VCaP (cell line): ENCODE measurements around the gene TNFRSF6B.
A peak's percentile ranks its signal among the peaks of the same experiment; 100 is the strongest.

Experiments used
- H3K27ac ChIP-seq: fragments of 450-650 bp; 2 replicates; pipeline ENCODE4 v1.5.1; 2017
- TF ChIP-seq, protein P1 (sequence below): fragments of 450-650 bp; conservative IDR thresholded peaks from 2 replicates; pipeline ENCODE4 v1.5.1; 2017; ENCODE audit warnings: mild to moderate bottlenecking, moderate library complexity

The TNFRSF6B gene

DNA sequence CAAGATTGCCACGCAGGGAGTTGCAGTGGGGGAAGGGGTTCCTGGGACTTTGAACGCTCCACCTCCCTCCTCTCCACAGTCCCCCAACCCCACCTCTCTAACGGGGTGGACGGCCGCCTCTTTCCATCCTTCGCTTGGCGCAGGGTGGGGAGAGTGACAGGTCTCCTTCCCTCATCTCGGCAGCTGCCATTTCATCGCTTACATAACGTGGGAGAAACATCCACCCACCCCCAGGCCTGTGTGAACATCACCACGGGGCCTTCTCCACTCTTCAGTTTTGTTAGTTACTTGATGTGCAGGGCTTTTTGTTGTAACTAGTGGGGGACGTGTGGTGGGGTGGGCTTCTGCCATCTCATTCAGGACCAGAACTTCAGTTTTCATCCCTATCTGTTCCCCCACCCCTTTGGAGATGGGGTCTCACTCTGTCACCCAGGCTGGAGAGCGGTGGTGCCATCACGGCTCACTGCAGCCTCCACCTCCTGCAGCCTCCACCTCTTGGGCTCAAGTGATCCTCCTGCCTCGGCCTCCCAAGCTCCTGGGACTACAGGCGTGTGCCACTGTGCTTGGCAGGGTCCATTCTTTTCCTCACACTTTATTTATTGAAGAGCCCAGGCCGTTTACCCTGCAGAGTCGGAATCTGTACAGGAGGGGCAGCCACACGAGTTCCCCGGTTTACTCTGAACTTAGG lies 20.6 kb upstream of the TNFRSF6B start:
- no peak overlapping the region for H3K27ac ChIP-seq
- TF ChIP-seq, protein P1, sequence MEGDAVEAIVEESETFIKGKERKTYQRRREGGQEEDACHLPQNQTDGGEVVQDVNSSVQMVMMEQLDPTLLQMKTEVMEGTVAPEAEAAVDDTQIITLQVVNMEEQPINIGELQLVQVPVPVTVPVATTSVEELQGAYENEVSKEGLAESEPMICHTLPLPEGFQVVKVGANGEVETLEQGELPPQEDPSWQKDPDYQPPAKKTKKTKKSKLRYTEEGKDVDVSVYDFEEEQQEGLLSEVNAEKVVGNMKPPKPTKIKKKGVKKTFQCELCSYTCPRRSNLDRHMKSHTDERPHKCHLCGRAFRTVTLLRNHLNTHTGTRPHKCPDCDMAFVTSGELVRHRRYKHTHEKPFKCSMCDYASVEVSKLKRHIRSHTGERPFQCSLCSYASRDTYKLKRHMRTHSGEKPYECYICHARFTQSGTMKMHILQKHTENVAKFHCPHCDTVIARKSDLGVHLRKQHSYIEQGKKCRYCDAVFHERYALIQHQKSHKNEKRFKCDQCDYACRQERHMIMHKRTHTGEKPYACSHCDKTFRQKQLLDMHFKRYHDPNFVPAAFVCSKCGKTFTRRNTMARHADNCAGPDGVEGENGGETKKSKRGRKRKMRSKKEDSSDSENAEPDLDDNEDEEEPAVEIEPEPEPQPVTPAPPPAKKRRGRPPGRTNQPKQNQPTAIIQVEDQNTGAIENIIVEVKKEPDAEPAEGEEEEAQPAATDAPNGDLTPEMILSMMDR: no peak

DNA sequence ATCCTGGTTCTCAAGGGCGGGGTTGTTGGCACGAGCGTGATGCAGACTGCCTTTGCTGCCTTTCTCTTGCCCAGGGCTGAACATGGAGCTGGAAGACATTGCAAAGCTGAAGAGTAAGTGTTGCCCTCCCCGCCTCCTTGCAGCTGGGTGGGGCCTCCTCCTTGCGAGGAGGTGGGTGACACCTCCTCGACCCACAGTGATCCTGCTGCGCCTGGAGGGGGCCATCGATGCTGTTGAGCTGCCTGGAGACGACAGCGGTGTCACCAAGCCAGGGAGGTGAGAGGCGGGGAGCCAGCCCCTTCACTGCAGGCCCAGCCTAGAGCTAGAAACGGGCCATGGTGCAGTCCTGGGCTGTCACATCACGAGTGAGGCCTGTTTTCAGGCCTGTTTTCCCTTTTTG lies 18.4 kb upstream of the TNFRSF6B start:
- H3K27ac ChIP-seq: no peak overlapping the region
- TF ChIP-seq, protein P1: no peak

DNA sequence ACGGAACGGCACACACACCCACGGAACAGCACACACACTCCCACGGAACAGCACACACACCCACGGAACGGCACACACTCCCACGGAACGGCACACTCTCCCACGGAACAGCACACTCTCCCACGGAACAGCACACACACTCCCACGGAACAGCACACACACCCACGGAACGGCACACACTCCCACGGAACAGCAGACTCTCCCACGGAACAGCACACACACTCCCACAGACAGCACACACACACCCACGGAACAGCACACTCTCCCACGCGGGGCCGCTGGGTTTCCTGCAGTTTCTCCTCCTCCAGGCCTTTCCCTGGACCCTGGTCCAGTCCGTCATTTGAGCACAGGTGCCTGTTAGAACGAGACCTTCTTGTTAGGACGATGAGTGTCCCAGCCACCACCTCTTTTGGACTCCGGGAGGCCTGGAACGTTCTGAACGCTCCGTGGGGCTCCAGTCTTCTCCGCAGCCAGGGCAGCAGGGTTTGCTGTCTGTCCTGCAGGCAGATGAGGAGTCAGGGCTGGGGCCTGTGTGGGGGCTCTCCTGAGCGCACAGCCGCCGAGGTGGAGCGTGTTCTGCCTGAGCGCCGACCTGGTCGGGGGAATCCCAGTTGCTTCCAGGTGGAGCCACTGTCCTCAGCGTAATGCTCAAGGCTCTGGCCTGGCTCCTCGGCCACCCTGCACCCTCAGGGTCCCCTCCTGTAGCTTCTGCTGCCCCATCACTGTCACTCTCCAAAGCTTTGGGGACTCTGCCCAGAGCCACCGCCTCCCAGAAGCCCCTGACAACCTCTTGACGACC lies 17.6 kb upstream of the TNFRSF6B start:
- H3K27ac ChIP-seq: peak overlapping the region; percentile 18; the same call in 1 of the 2 replicates
- TF ChIP-seq, protein P1: no peak

DNA sequence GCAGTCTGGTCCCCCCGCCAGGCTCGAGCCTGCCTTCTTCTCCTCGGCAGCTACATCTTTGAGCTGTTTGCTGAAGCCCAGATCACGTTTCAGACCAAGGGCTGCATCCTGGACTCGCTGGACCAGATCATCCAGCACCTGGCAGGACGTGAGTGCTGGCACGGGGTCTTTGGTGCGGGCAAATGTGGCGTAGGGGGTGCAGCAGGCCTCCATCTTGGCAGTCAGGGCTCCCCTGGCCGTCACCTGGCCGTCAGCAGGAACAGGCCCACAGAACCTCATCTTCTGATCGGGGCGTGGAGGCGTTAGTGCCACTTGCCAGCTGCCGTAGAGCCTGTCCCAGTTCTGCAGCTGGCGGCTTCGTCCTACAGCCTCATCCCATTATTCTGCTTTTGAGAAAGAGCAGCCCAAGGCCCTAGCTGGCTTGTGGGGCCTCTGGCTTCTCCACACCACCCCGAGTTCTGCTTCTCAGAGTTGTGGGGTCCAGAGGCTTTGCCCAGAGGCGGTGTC lies 16.6 kb upstream of the TNFRSF6B start:
- TF ChIP-seq, protein P1: no peak
- H3K27ac ChIP-seq: peak overlapping the region; percentile 18; the same call in 1 of the 2 replicates

DNA sequence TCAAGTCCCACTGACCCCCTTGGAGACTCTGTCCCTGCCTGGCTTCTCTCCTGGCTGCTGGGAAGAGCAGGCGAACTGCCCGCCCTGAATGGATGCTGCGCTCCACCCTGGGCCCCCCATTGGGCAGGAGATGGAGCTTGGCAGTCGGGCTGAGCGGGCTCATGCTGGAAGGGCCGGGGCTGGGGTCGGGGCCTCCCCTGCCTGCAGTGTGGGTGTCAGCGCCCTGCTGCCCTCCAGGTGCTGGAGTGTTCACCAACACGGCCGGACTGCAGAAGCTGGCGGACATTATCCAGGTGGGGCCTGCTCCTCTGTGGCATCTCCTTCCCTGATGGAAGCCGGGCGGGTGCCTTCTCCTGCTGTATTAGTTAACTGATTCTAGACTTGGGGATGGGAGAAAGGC lies 16.0 kb upstream of the TNFRSF6B start:
- H3K27ac ChIP-seq: peak overlapping the region; percentile 18; the same call in 1 of the 2 replicates
- TF ChIP-seq, protein P1: no peak

DNA sequence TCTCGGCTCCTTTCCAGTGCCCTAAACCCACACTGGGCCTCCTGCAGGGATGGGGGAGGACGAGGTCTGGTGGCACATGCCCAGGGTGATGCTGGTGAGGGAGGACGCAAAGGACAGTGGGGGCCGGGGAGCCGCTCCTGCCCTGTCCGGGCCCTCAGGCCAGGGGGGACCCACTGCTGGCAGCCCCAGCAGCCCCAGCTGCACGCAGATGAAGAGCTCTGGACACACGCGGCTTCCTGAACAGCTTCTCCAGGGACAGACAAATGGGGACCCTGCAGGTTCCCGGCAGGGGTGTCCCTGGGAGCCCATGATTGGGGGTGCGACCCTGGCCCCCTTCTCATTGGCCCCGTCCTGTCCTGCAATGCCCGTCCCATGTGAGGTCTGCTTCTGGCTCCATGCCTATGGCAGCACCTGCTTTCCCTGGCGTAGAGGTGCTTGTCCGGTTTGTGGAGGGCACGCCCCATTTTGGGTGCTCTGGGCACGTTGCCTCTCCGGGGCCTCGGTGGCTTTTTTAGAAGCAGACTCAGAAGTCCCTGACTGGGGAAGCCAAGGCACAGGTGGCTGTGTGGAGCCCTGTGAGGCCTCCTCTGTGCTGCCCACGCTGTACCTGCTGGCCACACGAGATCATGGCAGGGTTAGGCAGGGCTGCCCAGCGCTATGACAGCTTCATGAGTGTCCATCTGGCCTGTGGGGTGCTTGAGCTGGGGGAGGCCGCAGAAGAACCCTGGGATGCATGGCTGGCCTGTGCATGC lies 15.4 kb upstream of the TNFRSF6B start:
- TF ChIP-seq, protein P1: no peak
- no peak overlapping the region for H3K27ac ChIP-seq

DNA sequence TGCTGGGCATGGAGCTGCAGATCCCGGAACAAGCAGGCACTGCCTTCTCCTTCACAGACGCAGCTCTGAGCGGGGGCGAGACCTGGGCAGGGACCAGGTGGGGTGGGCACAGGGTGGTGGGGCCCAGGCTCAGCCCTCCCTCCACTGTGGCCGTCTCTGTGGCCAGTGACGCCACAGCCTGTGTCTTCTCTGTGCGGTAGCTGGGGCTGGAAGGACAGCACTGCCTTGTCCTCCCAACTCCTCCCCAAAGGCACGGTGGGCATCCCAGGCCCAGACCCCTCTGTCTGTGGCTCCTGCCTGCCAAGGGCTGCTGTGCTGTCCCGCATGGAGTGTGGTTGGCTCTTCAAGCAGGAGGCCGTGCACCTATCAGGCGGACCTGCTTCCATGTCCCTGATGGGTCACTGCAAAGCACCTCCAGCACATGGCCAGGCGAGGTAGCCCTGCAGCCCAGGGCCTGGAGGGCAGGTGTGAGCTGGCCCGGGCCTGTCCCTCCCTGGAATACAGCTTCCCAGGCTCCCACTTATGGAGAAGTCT lies 14.8 kb upstream of the TNFRSF6B start:
- H3K27ac ChIP-seq: no peak overlapping the region
- TF ChIP-seq, protein P1: no peak
